Endothelial cell (in vitro differentiated cells): Measurements from ENCODE around the gene IDH3G. TPM values are rescaled to one million over a fixed set of nuclear protein-coding genes. Genes with fewer than 3 reads are reported as not detected.

Experiments
- DNase-seq: peaks from one replicate; pipeline ENCODE4 v3.0.0; 2021; ENCODE audit warnings: low spot score
- H3K27ac Mint-ChIP-seq: one replicate; pipeline ENCODE4 v1.8.0; 2021; ENCODE audit warnings: mixed read lengths, inconsistent platforms; ENCODE audit not compliant: unreplicated experiment
- H3K27me3 Mint-ChIP-seq: one replicate; pipeline ENCODE4 v1.8.0; 2021; ENCODE audit warnings: mild to moderate bottlenecking, moderate library complexity, mixed read lengths, inconsistent platforms; ENCODE audit not compliant: unreplicated experiment
- H3K36me3 Mint-ChIP-seq: one replicate; pipeline ENCODE4 v1.8.0; 2021; ENCODE audit warnings: mild to moderate bottlenecking, low read depth, mixed read lengths, inconsistent platforms; ENCODE audit not compliant: unreplicated experiment
- H3K4me1 Mint-ChIP-seq: one replicate; pipeline ENCODE4 v1.8.0; 2021; ENCODE audit warnings: mild to moderate bottlenecking, mixed read lengths, inconsistent platforms; ENCODE audit not compliant: unreplicated experiment
- H3K4me3 Mint-ChIP-seq: one replicate; pipeline ENCODE4 v1.8.0; 2021; ENCODE audit warnings: mild to moderate bottlenecking, mixed read lengths, inconsistent platforms; ENCODE audit not compliant: unreplicated experiment
- H3K9me3 Mint-ChIP-seq: one replicate; pipeline ENCODE4 v1.8.0; 2021; ENCODE audit warnings: mixed read lengths, inconsistent platforms; ENCODE audit not compliant: unreplicated experiment
- total RNA-seq: library from RNA; stranded (reverse); fragmentation: NEBNext Ultra II Directional; extraction: Animal tissue kit (Norgen Biotek cat#: 25700); gene quantifications from one replicate; pipeline ENCODE4 v1.2.1, GENCODE V29; 2021; ENCODE audit not compliant: unreplicated experiment
- TF ChIP-seq, protein P1 (sequence below): fragments of 200-600 bp; sonication (generic); IDR thresholded peaks from one replicate; pipeline ENCODE4 v1.5.0; 2021; ENCODE audit warnings: antibody characterized with exemption; ENCODE audit not compliant: unreplicated experiment

The IDH3G gene
- total RNA-seq, 1 donor from 2014 or later = 43.3 TPM

GRCh38 chrX:153780678-153781427 is 13.3 kb downstream of the IDH3G start, which contains the start of gene SRPK3:
Gene SRPK3 (plus strand): TSS chrX:153781041. CDS start chrX:153781087, 46 bp downstream.
- TF ChIP-seq, protein P1, sequence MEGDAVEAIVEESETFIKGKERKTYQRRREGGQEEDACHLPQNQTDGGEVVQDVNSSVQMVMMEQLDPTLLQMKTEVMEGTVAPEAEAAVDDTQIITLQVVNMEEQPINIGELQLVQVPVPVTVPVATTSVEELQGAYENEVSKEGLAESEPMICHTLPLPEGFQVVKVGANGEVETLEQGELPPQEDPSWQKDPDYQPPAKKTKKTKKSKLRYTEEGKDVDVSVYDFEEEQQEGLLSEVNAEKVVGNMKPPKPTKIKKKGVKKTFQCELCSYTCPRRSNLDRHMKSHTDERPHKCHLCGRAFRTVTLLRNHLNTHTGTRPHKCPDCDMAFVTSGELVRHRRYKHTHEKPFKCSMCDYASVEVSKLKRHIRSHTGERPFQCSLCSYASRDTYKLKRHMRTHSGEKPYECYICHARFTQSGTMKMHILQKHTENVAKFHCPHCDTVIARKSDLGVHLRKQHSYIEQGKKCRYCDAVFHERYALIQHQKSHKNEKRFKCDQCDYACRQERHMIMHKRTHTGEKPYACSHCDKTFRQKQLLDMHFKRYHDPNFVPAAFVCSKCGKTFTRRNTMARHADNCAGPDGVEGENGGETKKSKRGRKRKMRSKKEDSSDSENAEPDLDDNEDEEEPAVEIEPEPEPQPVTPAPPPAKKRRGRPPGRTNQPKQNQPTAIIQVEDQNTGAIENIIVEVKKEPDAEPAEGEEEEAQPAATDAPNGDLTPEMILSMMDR = no peak
- no peak for DNase-seq
- H3K27me3 Mint-ChIP-seq = no peaks in the 10 kb centered on the region
- H3K4me3 Mint-ChIP-seq = no peak within 1 kb of the TSS
- no peaks in the 10 kb centered on the region for H3K4me1 Mint-ChIP-seq
- no peak within 1 kb of the TSS for H3K27ac Mint-ChIP-seq
- H3K9me3 Mint-ChIP-seq = no peaks in the 10 kb centered on the region
- H3K36me3 Mint-ChIP-seq = no peaks in the 10 kb centered on the region

- Mint-ChIP-seq H3K9me3 (no peaks in the 10 kb centered on the region), H3K27me3 (no peaks in the 10 kb centered on the region), H3K4me1 (no peaks in the 10 kb centered on the region), H3K36me3 (no peaks in the 10 kb centered on the region), H3K27ac (no peak overlapping the region), H3K4me3 (no peak overlapping the region)
- TF ChIP-seq, protein P1 = no peak
- no peak for DNase-seq
These were observed 14.1 kb downstream of the IDH3G start for GRCh38 chrX:153779891-153780677.

GRCh38 chrX:153778684-153779101 is 15.5 kb downstream of the IDH3G start:
- no peaks in the 10 kb centered on the region for H3K9me3 Mint-ChIP-seq
- no peak overlapping the region for H3K4me3 Mint-ChIP-seq
- H3K27ac Mint-ChIP-seq = no peak overlapping the region
- TF ChIP-seq, protein P1 = no peak
- H3K36me3 Mint-ChIP-seq = no peaks in the 10 kb centered on the region
- H3K4me1 Mint-ChIP-seq = no peaks in the 10 kb centered on the region
- no peak for DNase-seq
- no peaks in the 10 kb centered on the region for H3K27me3 Mint-ChIP-seq

GRCh38 chrX:153778181-153778580 is 16.0 kb downstream of the IDH3G start:
- Mint-ChIP-seq H3K9me3 (no peaks in the 10 kb centered on the region), H3K4me1 (no peaks in the 10 kb centered on the region), H3K27me3 (no peaks in the 10 kb centered on the region), H3K36me3 (no peaks in the 10 kb centered on the region), H3K27ac (no peak overlapping the region), H3K4me3 (no peak overlapping the region)
- DNase-seq = no peak
- TF ChIP-seq, protein P1 = no peak
